ENCODE data around the gene PRICKLE1.

Gene PRICKLE1

GRCh38 chr12:42432517-42433140 lies 156.9 kb downstream of the PRICKLE1 start:
- Mint-ChIP-seq H3K4me3 (no peak overlapping the region), H3K4me1 (ENCODE audit: low read depth in 2 of 2) (peaks cover 10 to 33% of the 10 kb centered on the region in 2 donors), H3K27ac (peak overlapping the region in 1 of 2 donors; percentile 26), H3K36me3 (ENCODE audit: insufficient read depth) (peaks cover 8% of the 10 kb centered on the region), H3K9me3 (no peaks in the 10 kb centered on the region), H3K27me3 (no peaks in the 10 kb centered on the region)
- no peak for DNase-seq
- no peak for ATAC-seq (replicated peaks)

GRCh38 chr12:42428850-42429249 lies 160.7 kb downstream of the PRICKLE1 start:
- Mint-ChIP-seq H3K4me1 (ENCODE audit: low read depth in 2 of 2) (peaks cover 8 to 26% of the 10 kb centered on the region in 2 donors), H3K36me3 (ENCODE audit: insufficient read depth) (peaks cover 12% of the 10 kb centered on the region)

GRCh38 chr12:42426746-42427145 lies 162.8 kb downstream of the PRICKLE1 start:
- Mint-ChIP-seq H3K27me3 (no peaks in the 10 kb centered on the region), H3K27ac (peak overlapping the region in 1 of 2 donors; percentile 39), H3K4me1 (ENCODE audit: low read depth in 2 of 2) (peaks cover 5 to 25% of the 10 kb centered on the region in 2 donors), H3K4me3 (no peak overlapping the region), H3K9me3 (no peaks in the 10 kb centered on the region), H3K36me3 (ENCODE audit: insufficient read depth) (peaks cover 10% of the 10 kb centered on the region)
- DNase-seq (no peak), ATAC-seq (replicated peaks) (no peak)

More at GRCh38 chr12:42428850-42429249, 160.7 kb downstream of the PRICKLE1 start:
- ATAC-seq (replicated peaks): no peak
- Mint-ChIP-seq H3K4me3 (no peak overlapping the region), H3K27ac (no peak overlapping the region), H3K27me3 (no peaks in the 10 kb centered on the region), H3K9me3 (no peaks in the 10 kb centered on the region)
- DNase-seq: no peak

GRCh38 chr12:42422785-42423184 lies 166.8 kb downstream of the PRICKLE1 start:
- H3K36me3 Mint-ChIP-seq (ENCODE audit: insufficient read depth): peaks cover 17% of the 10 kb centered on the region
- peaks cover 12 to 32% of the 10 kb centered on the region in 2 donors for H3K4me1 Mint-ChIP-seq (ENCODE audit: low read depth in 2 of 2)
- no peaks in the 10 kb centered on the region for H3K27me3 Mint-ChIP-seq
- DNase-seq (no peak), ATAC-seq (replicated peaks) (no peak)
- H3K27ac Mint-ChIP-seq: no peak overlapping the region
- H3K4me3 Mint-ChIP-seq: no peak overlapping the region
- H3K9me3 Mint-ChIP-seq: no peaks in the 10 kb centered on the region

- ATAC-seq (replicated peaks) (no peak), DNase-seq (no peak)
- Mint-ChIP-seq H3K4me1 (ENCODE audit: low read depth in 2 of 2) (peaks cover 12 to 29% of the 10 kb centered on the region in 2 donors), H3K9me3 (no peaks in the 10 kb centered on the region), H3K36me3 (ENCODE audit: insufficient read depth) (peaks cover 15% of the 10 kb centered on the region), H3K27me3 (no peaks in the 10 kb centered on the region), H3K4me3 (no peak overlapping the region), H3K27ac (peak overlapping the region in 1 of 2 donors; percentile 4)
Observed at GRCh38 chr12:42421844-42422779, 167.4 kb downstream of the PRICKLE1 start.

GRCh38 chr12:42420395-42420794 lies 169.2 kb downstream of the PRICKLE1 start:
- H3K4me3 Mint-ChIP-seq: no peak overlapping the region
- H3K27ac Mint-ChIP-seq: peak overlapping the region; percentile 15 to 29
- peaks cover 11 to 34% of the 10 kb centered on the region in 2 donors for H3K4me1 Mint-ChIP-seq (ENCODE audit: low read depth in 2 of 2)
- no peak for ATAC-seq (replicated peaks)
- H3K9me3 Mint-ChIP-seq: no peaks in the 10 kb centered on the region
- no peaks in the 10 kb centered on the region for H3K27me3 Mint-ChIP-seq
- DNase-seq: no peak
- H3K36me3 Mint-ChIP-seq (ENCODE audit: insufficient read depth): peaks cover 14% of the 10 kb centered on the region

GRCh38 chr12:42410340-42410739 lies 179.2 kb downstream of the PRICKLE1 start:
- Mint-ChIP-seq H3K4me1 (ENCODE audit: low read depth in 2 of 2) (peaks cover 3 to 9% of the 10 kb centered on the region in 2 donors), H3K27me3 (no peaks in the 10 kb centered on the region), H3K9me3 (no peaks in the 10 kb centered on the region), H3K4me3 (no peak overlapping the region), H3K27ac (no peak overlapping the region), H3K36me3 (ENCODE audit: insufficient read depth) (peaks cover 27% of the 10 kb centered on the region)
- no peak for DNase-seq
- no peak for ATAC-seq (replicated peaks)

GRCh38 chr12:42409471-42409870 lies 180.1 kb downstream of the PRICKLE1 start:
- no peak overlapping the region for H3K4me3 Mint-ChIP-seq
- H3K36me3 Mint-ChIP-seq (ENCODE audit: insufficient read depth): peaks cover 32% of the 10 kb centered on the region
- peak overlapping the region in 1 of 2 donors; percentile 66 for H3K27ac Mint-ChIP-seq
- H3K27me3 Mint-ChIP-seq: no peaks in the 10 kb centered on the region
- no peak for ATAC-seq (replicated peaks)
- H3K9me3 Mint-ChIP-seq: no peaks in the 10 kb centered on the region
- DNase-seq: no peak
- H3K4me1 Mint-ChIP-seq (ENCODE audit: low read depth in 2 of 2): peaks cover 3 to 13% of the 10 kb centered on the region in 2 donors

- H3K27ac Mint-ChIP-seq: no peak overlapping the region
- peaks cover 24% of the 10 kb centered on the region for H3K36me3 Mint-ChIP-seq (ENCODE audit: insufficient read depth)
- no peaks in the 10 kb centered on the region for H3K27me3 Mint-ChIP-seq
- H3K4me1 Mint-ChIP-seq (ENCODE audit: low read depth in 2 of 2): peaks cover 3 to 10% of the 10 kb centered on the region in 2 donors
- H3K9me3 Mint-ChIP-seq: no peaks in the 10 kb centered on the region
- ATAC-seq (replicated peaks) (no peak), DNase-seq (no peak)
- H3K4me3 Mint-ChIP-seq: no peak overlapping the region
Observed at GRCh38 chr12:42407306-42407705, 182.2 kb downstream of the PRICKLE1 start.

Measured in effector memory CD8-positive, alpha-beta T cell (primary cell).